IPS-15b (cell line): ENCODE results near the gene CBX7.
"Not testable (repeated sequence)": the region's sequence is repeated elsewhere in the genome, so short reads cannot be mapped to it uniquely, and the experiment has no call there.

Experiments used
- H3K27me3 ChIP-seq: one replicate; pipeline ENCODE4 v1.6.1; 2013; ENCODE audit warnings: low read length; ENCODE audit not compliant: control insufficient read depth, insufficient read depth
- H3K36me3 ChIP-seq: one replicate; pipeline ENCODE4 v1.6.1; 2013; ENCODE audit warnings: low read length; ENCODE audit not compliant: control insufficient read depth, insufficient read depth
- H3K4me1 ChIP-seq: one replicate; pipeline ENCODE4 v1.6.1; 2013; ENCODE audit warnings: mild to moderate bottlenecking, low read length; ENCODE audit not compliant: control insufficient read depth, insufficient read depth
- H3K4me3 ChIP-seq: one replicate; pipeline ENCODE4 v1.5.1; 2013; ENCODE audit warnings: low read depth, low read length
- H3K9ac ChIP-seq: one replicate; pipeline ENCODE4 v1.6.1; 2013; ENCODE audit warnings: low read depth, mild to moderate bottlenecking, low read length
- H3K9me3 ChIP-seq: one replicate; pipeline ENCODE4 v1.6.1; 2013; ENCODE audit warnings: mild to moderate bottlenecking, low read length; ENCODE audit not compliant: control insufficient read depth, insufficient read depth

The CBX7 gene

DNA sequence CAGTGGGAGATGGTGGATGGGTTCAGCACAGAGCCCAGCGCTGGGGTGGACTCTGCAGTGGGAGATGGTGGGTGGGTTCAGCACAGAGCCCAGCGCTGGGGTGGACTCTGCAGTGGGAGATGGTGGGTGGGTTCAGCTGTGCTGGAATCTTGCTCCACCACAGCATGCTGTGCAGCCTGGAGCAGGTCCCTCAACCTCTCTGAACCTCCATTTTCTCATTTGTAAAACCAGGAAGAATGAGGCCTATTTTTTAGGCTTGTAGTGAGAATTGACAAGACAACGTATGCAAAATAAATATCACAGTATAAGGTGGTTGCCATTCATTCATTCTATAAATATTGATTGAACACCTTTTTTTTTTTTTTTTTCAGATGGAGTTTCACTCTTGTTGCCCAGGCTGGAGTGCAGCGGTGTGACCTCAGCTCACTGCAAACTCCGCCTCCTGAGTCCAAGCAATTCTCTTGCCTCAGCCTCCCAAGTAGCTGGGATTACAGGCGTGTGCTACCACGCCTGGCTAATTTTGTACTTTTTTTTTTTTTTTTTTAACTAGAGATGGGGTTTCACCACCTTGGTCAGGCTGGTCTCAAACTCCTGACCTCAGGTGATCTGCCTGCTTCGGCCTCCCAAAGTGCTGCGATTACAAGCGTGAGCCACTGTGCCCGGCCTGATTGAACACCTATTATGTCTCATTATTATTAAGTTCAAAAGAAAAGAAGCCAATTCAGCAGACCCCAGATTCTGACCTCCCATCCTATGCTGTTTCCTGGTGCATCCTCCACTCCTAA, 20.0 kb upstream of the CBX7 start:
- H3K9ac ChIP-seq, H3K9me3 ChIP-seq, H3K36me3 ChIP-seq, H3K27me3 ChIP-seq, H3K4me3 ChIP-seq: not testable (repeated sequence)
- peaks cover 25% of the 10 kb centered on the region for H3K4me1 ChIP-seq

DNA sequence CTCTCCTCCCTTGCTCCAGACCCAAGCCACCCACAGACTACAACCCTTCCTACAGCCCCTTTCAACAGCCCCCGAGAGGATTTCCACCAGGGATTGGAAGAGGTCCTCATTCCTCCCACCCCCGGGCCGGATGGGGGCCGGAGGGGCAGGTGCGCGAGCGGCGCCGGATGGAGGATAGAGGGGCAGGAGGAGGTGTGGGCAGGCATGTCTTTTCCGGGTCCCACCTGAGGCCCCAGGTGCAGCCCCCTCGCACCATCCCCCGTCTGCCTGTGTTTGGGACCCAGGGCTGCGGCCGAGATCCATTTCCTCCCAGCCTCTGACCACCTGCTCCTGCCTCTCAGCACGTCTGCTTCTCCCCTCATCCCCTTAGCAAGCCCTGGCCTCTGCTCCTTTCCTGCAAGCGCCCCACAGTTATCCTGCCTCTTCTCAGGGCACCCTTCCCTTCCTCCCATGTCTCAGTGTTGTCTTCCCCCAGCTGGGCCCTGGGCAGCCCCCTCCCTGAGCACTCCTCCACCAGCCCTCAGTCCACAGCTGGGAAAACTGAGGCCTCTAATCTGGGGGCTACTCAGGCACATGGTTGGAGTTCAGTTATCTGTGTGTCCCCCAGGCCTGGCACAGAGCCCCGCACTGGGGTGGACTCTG, 19.3 kb upstream of the CBX7 start:
- H3K9ac ChIP-seq, result no peak overlapping the region
- peaks cover 23% of the 10 kb centered on the region for H3K4me1 ChIP-seq
- no peaks in the 10 kb centered on the region for H3K36me3 ChIP-seq
- no peak overlapping the region for H3K4me3 ChIP-seq
- H3K9me3 ChIP-seq, result no peaks in the 10 kb centered on the region
- no peaks in the 10 kb centered on the region for H3K27me3 ChIP-seq

DNA sequence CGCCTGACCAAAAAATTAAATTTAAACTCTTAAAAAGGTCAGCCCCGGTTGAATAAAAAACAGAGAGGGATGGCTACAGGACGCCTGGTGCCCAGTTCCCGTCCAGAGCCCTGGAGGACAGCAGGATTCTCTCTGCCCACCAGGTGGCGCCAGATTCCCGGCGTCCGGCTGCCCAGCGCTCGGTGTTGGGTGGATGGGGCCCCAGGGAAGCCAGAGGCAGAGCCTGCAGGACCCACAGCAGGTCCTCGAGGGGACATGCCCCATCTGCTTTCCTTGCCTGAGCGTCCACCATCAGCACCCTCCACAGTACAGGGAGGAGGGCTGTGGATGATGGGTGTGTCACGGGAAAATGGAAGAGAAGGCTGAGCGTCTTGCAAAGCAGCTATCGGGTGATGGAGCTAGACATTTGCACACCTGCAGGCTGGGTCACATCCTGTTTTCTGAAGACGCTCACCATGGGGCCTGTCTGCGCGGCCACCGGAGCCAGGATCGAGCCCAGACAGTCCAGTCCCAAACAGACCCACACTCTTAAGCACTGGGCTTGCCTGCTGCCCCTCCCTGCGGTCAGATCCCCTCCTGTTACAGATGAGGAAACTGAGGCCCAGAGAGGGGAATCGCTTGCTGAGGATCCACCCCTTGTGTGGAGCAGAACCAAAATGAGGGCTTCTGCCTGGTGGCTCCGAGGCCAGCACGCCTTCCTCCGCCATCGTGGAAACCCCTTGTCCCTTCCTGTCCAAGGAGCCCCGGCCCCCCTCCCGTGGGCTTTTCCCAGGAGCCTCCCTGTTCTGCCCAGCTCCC, 18.5 kb upstream of the CBX7 start:
- no peak overlapping the region for H3K9ac ChIP-seq
- no peaks in the 10 kb centered on the region for H3K36me3 ChIP-seq
- H3K27me3 ChIP-seq, result no peaks in the 10 kb centered on the region
- peaks cover 17% of the 10 kb centered on the region for H3K4me1 ChIP-seq
- no peaks in the 10 kb centered on the region for H3K9me3 ChIP-seq
- H3K4me3 ChIP-seq, result no peak overlapping the region

DNA sequence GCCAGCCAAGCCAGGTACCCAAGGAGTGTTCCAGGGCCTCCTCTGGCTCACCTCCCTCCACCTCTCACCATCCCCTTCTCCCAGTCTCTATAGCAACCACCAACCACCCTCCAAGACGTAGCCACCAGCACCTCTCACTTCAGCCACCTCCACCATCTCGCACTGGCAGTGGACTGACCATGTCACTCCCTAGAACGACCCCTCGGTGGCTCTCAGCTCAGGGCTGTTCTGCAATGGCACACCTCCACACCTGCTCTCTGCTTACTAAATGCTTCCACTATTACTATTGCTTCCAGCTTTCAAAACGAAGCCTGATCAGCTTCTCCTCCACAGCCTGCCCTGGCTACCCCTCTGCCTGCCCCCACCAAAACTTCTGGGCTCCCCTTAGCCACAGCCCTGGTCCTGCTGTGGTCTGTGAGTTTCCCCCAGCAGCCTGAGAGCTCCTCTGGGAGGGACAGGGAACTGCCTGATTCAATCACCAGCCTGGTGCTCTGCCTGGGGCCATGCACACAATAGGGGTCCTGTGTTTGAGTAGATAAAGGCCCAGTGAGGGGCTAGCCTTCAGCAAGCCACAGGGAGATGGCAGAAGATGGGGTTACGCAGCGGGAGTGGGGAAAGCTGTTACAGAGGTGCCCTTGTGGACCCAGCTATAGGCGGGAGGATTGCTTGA, 17.5 kb upstream of the CBX7 start:
- no peaks in the 10 kb centered on the region for H3K9me3 ChIP-seq
- H3K27me3 ChIP-seq, result no peaks in the 10 kb centered on the region
- no peak overlapping the region for H3K9ac ChIP-seq
- H3K36me3 ChIP-seq, result no peaks in the 10 kb centered on the region
- H3K4me1 ChIP-seq, result peaks cover 8% of the 10 kb centered on the region
- H3K4me3 ChIP-seq, result no peak overlapping the region

DNA sequence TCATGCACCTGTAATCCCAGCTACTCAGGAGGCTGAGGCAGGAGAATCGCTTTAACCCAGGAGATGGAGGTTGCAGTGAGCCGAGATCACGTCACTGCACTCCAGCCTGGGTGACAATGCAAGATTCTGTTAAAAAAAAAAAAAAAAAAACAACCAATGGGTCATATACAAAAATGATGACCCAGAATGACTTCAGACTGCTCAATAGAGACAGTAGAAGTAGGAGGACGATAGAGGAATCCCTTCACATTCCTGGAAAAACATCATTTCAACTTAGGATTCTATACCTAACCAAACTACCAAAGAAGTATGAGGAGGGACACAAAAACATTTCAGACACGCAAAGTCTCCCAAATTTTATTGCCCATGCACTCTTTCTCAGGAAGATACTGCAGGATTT, 14.1 kb upstream of the CBX7 start:
- H3K9ac ChIP-seq, result no peak overlapping the region
- no peaks in the 10 kb centered on the region for H3K4me1 ChIP-seq
- no peaks in the 10 kb centered on the region for H3K9me3 ChIP-seq
- no peaks in the 10 kb centered on the region for H3K27me3 ChIP-seq
- H3K4me3 ChIP-seq, result no peak overlapping the region
- H3K36me3 ChIP-seq, result no peaks in the 10 kb centered on the region

DNA sequence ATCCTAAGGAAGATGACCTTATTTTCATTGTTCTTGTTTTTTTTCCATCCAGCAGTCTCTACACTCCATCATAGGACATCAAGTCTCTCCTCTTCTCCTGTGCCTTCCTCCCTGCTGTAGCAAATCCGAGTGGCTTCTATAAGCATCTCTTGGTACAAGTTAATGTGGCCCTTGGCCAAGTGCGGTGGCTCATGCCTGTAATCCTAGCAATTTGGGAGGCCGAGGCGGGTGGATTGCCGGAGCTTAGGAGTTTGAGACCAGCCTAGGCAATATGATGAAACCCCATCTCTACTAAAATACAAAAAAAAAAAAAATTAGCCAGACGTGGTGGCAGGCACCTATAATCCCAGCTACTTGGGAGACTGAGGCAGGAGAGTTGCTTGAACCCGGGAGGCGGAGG, 3.6 kb upstream of the CBX7 start:
- not testable (repeated sequence) for H3K4me1 ChIP-seq, H3K4me3 ChIP-seq, H3K9me3 ChIP-seq, H3K36me3 ChIP-seq, H3K9ac ChIP-seq
- peaks cover 24% of the 10 kb centered on the region for H3K27me3 ChIP-seq

DNA sequence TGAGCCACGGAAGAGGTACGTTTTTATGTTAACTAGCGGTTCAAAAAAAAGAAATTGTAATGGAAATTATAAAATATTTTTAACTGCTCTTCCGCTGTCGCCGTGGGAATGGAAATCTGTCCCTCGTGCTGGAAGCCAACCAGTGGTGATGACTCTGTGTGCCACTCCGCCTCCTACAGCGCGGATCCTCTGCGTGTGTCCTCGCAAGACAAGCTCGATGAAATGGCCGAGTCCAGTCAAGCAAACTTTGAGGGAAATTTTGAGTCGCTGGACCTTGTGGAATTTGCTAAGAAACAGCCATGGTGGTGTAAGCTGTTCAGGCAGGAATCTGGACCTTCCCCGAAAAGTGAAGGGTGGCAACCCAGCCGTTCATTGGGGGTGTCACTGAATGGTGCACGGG, 2.9 kb upstream of the CBX7 start:
- H3K9me3 ChIP-seq, result no peaks in the 10 kb centered on the region
- H3K4me1 ChIP-seq, result peaks cover 3% of the 10 kb centered on the region
- H3K9ac ChIP-seq, result no peak overlapping the region
- no peak overlapping the region for H3K4me3 ChIP-seq
- no peaks in the 10 kb centered on the region for H3K36me3 ChIP-seq
- H3K27me3 ChIP-seq, result peaks cover 24% of the 10 kb centered on the region

DNA sequence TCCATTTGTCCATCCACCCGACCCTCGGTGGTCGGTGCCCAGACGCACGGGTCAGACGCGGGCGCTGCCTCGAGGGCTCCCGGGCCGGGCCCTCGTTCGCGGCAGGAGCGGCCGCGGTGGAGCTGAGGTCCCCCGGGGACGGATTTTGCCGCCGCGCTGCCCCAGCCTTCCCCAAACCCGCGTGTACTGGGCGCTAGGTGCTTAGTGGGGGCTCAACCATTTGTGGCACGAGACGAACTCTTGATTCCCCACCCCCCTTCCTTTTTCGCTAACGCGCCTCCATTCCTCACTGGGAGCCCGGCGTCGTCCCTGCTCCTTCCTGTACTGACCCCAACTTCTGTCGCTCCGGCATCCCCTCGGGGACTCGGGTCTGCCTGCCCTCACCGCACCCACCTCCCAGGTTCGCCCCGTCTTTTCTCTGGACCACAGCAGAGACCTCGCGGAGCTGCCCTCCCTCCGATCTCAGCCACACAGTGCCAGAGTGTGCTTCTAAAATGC, 789 bp upstream of the CBX7 start:
- Histone ChIP-seq H3K9ac (peak overlapping the region; percentile 60), H3K36me3 (no peaks in the 10 kb centered on the region), H3K9me3 (no peaks in the 10 kb centered on the region), H3K27me3 (peaks cover 24% of the 10 kb centered on the region), H3K4me1 (peaks cover 7% of the 10 kb centered on the region), H3K4me3 (peak overlapping the region; percentile 77)

DNA sequence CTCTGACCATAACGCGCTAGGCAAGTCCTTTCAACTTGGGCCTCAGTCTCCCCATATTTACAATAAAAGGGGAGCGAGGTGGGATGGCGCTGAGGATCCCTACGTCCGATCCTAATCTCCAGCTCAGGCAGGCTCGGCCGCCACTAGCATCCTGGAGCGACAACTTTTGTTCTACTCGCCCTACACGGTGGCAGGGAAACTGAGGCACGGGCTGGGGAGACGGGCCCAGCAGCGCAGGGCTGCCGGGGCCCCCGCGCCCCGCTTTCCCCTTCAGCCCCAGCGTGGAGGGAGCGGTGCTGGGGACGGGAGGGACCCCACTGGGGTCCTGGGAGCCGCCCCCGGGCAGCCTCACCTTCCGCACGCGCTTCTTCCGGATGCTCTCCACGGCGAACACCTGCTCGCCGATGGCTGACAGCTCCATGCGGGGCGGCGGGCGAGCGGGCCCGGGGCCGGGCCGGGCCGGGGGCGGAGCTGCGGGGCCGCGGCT, 413 bp downstream of the CBX7 start:
- Histone ChIP-seq H3K36me3 (no peaks in the 10 kb centered on the region), H3K4me1 (peaks cover 7% of the 10 kb centered on the region), H3K9me3 (no peaks in the 10 kb centered on the region), H3K27me3 (peaks cover 24% of the 10 kb centered on the region), H3K9ac (no peak overlapping the region), H3K4me3 (peak overlapping the region; percentile 58)

DNA sequence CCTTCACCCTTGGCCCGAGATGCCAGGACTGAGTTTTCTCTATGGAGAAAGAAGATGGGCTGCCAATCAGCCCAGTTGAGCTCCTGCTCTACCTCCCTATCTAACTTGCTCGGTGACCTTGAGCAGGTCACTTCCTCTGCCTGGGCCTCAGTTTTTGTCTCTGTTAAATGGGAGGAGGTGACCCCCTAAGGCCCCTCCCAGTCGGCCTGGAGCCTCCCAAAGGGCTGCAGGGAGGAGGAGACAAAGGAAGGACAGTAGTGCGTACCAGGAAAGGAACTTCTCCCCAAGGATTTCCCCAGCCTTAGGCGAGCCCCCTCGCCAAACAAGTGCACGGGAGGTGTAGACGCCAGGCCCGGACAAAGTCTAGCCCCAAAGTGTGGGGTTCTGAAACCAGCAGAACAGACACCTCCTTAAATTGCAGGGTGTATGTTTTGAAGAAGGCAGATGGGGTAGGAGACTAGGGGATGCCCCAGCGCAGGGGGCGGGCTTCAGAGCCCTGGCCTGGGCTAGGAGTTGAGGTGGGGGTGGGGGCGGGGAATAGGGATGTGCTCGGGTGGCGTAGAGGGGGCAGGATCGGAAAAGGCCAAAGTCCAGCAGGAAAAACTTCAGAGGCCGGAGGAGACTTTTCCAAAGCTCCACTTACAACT, 1.0 kb downstream of the CBX7 start:
- Histone ChIP-seq H3K9me3 (no peaks in the 10 kb centered on the region), H3K27me3 (peaks cover 24% of the 10 kb centered on the region), H3K4me3 (peak overlapping the region; percentile 58), H3K9ac (no peak overlapping the region), H3K4me1 (peaks cover 7% of the 10 kb centered on the region), H3K36me3 (no peaks in the 10 kb centered on the region)

DNA sequence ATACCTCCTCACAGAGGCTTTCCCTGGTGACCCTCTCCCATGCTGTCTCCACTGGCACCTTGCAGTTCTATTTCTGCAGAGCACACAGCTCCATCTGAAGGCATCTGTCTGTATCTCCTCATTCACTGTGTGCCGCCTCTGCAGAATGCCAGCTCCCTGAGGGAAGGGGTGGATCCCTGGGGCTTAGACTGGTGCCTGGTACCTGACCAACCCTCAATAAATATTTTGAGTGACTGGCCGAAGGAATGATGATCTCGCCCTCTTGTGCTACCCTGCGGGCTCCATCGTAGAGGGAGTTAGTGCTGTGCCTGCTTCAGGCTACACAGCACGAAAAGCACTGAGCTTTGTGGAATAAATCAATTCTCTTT, 1.6 kb downstream of the CBX7 start:
- Histone ChIP-seq H3K9me3 (no peaks in the 10 kb centered on the region), H3K9ac (no peak overlapping the region), H3K4me1 (peaks cover 7% of the 10 kb centered on the region), H3K27me3 (peaks cover 24% of the 10 kb centered on the region), H3K36me3 (no peaks in the 10 kb centered on the region), H3K4me3 (no peak overlapping the region)
